HepG2 (cell line): ENCODE results near the gene FXR2. TPM values are rescaled to one million over a fixed set of nuclear protein-coding genes. Genes with fewer than 3 reads are reported as not detected.

ENCODE experiments used
- ATAC-seq: fragments of 200-7000 bp; cut with Tn5 transposase; 3 replicates; pipeline ENCODE4 v1.9.1; 2020; ENCODE audit warnings: mild to moderate bottlenecking, moderate library complexity
- BruUV-seq: library from RNA; stranded (reverse); fragments of 400-500 nt; replicated peaks from 2 replicates; lab custom pipeline; 2021; lab: Mats Ljungman, UMichigan
- CTCF ChIA-PET: fragments of 300-600 bp; formaldehyde crosslinking; extraction: SDS; loops from one replicate; lab custom pipeline; 2021; ENCODE audit warnings: low total read pairs, inconsistent platforms, low intra/inter-chr PET ratio; lab: Yijun Ruan, JAX
- POLR2A ChIA-PET: fragments of 350-600 bp; sonication (Branson Sonifier 250); formaldehyde crosslinking; loops from one replicate; lab custom pipeline; 2020; ENCODE audit warnings: antibody characterized with exemption, inconsistent platforms; lab: Yijun Ruan, JAX
- DNase-seq: peaks from one replicate; pipeline ENCODE4 v3.0.0-alpha.2; 2015; ENCODE audit warnings: low spot score
- FAIRE-seq: peaks from 3 replicates; lab custom pipeline; 2011; peaks lifted over from hg19 to GRCh38; lab: Jason Lieb, UNC
- H2AFZ ChIP-seq: one replicate; pipeline ENCODE4 v1.6.1; 2011; ENCODE audit warnings: low read length, inconsistent platforms
- H3K27ac ChIP-seq: fragments of 300-600 bp; 3 replicates; pipeline ENCODE4 v1.8.0; 2011; ENCODE audit warnings: mixed run types, mild to moderate bottlenecking, mixed read lengths, low read length, inconsistent platforms; ENCODE audit not compliant: insufficient read depth; ENCODE audit errors: extremely low read length
- H3K27me3 ChIP-seq, 2 experiments: fragments of 200-600 bp in 1 of 2; 2 replicates in 1 of 2; 3 replicates in 1 of 2; pipeline versions ENCODE4 v1.6.0 to v1.8.0; 2011; ENCODE audit warnings: low read length in 2 of 2, mild to moderate bottlenecking in 2 of 2, moderate library complexity in 2 of 2, inconsistent platforms in 1 of 2; ENCODE audit not compliant: insufficient read depth in 2 of 2, control insufficient read depth in 1 of 2
- H3K36me3 ChIP-seq, 2 experiments: fragments of 200-600 bp in 1 of 2; replicated peaks in 1 of 2; 2 replicates in 1 of 2; 3 replicates in 1 of 2; pipeline versions ENCODE4 v1.5.1 to v1.8.0; 2011; ENCODE audit warnings: low read length in 2 of 2, inconsistent platforms in 1 of 2; ENCODE audit not compliant: insufficient read depth in 2 of 2, control insufficient read depth in 1 of 2
- H3K4me1 ChIP-seq: 2 replicates; pipeline ENCODE4 v1.5.1; 2012; ENCODE audit warnings: low read length, inconsistent platforms; ENCODE audit not compliant: insufficient read depth
- H3K4me2 ChIP-seq: 2 replicates; pipeline ENCODE4 v1.6.0; 2011; ENCODE audit warnings: low read depth, low read length, inconsistent platforms
- H3K4me3 ChIP-seq, 3 experiments: fragments of 200-600 bp in 1 of 3; sonication (generic), shearing (Covaris generic) in 1 of 3; replicated peaks in 1 of 3; 2 replicates each; pipeline ENCODE4 v1.5.1; 2011 to 2016; ENCODE audit warnings: low read length in 3 of 3, inconsistent platforms in 2 of 3, low read depth in 2 of 3, mild to moderate bottlenecking in 2 of 3, control low read depth in 1 of 3, mixed read lengths in 1 of 3; ENCODE audit not compliant: insufficient read depth in 1 of 3
- H3K79me2 ChIP-seq: one replicate; pipeline ENCODE4 v1.6.1; 2011; ENCODE audit warnings: low read length, inconsistent platforms; ENCODE audit not compliant: insufficient read depth
- H3K9ac ChIP-seq: 2 replicates; pipeline ENCODE4 v1.6.0; 2011; ENCODE audit warnings: mild to moderate bottlenecking, low read depth, low read length, inconsistent platforms; ENCODE audit not compliant: insufficient read depth
- H3K9me3 ChIP-seq: 2 replicates; pipeline ENCODE4 v1.5.1; 2012; ENCODE audit warnings: mild to moderate bottlenecking, low read length
- H4K20me1 ChIP-seq: 2 replicates; pipeline ENCODE4 v1.6.0; 2011; ENCODE audit warnings: inconsistent platforms, mild to moderate bottlenecking, low read length, moderate library complexity; ENCODE audit not compliant: insufficient read depth
- ARID2 ChIP-seq: sonication (generic); formaldehyde crosslinking; IDR thresholded peaks from 2 replicates; pipeline ENCODE4 v1.8.1; 2022; ENCODE audit warnings: mild to moderate bottlenecking, missing genetic modification reagents, borderline replicate concordance
- HOXA5 ChIP-seq: sonication (generic); formaldehyde crosslinking; IDR thresholded peaks from 2 replicates; pipeline ENCODE4 v1.4.0; 2020; ENCODE audit warnings: missing genetic modification reagents
- MBNL3 ChIP-seq: fragments of 250-450 bp; sonication (Bioruptor Pico); conservative IDR thresholded peaks from 2 replicates; pipeline ENCODE4 v1.8.0; 2022; ENCODE audit warnings: mild to moderate bottlenecking, inconsistent platforms
- YEATS2 ChIP-seq: sonication (generic); formaldehyde crosslinking; IDR thresholded peaks from 2 replicates; pipeline ENCODE4 v1.4.0; 2020; ENCODE audit warnings: missing genetic modification reagents, borderline replicate concordance
- ZBTB1 ChIP-seq: sonication (generic); formaldehyde crosslinking; IDR thresholded peaks from 2 replicates; pipeline ENCODE4 v1.4.0; 2020; ENCODE audit warnings: missing genetic modification reagents, borderline replicate concordance
- ZNF446 ChIP-seq: sonication (generic); formaldehyde crosslinking; IDR thresholded peaks from 2 replicates; pipeline ENCODE4 v1.5.0; 2020; ENCODE audit warnings: mild to moderate bottlenecking, missing genetic modification reagents
- ZNF652 ChIP-seq: IDR thresholded peaks from 2 replicates; pipeline ENCODE4 v1.6.1; 2016; ENCODE audit warnings: low read depth, borderline replicate concordance
- WGBS: methylation state at CpG from one replicate; pipeline ENCODE4 v1.1.6; 2017; ENCODE audit warnings: low lambda C conversion rate; 5-methylcytosine and 5-hydroxymethylcytosine counted together
- in situ Hi-C: cut with HindIII; loops from 2 replicates; pipeline ENCODE4 v1.10.0; 2017; ENCODE audit warnings: low pct_unique_long_range_greater_than_20kb; ENCODE audit not compliant: extremely low pct_ligation_motif_present
- intact Hi-C: fragments of 100-400 bp; cut with micrococcal nuclease; formaldehyde crosslinking; loops from one replicate; pipeline ENCODE4 v1.10.0; 2022; ENCODE audit not compliant: unreplicated experiment
- polyA plus RNA-seq, 8 experiments: library from polyadenylated mRNA; depleted of rRNA in 3 of 8; stranded (reverse) in 7 of 8; unstranded in 1 of 8; fragments of >200 nt; fragmentation: Illumina TruSeq in 4 of 8; extraction: Trizol in 4 of 8; gene quantifications; 2 replicates each; pipeline versions ENCODE4 v1.2.1 to v1.2.3, GENCODE V29; 2011 to 2016; ENCODE audit warnings: low read depth in 4 of 8, missing spikeins in 1 of 8, mixed read lengths in 1 of 8; ENCODE audit not compliant: insufficient read depth in 1 of 8
- total RNA-seq, 5 experiments: library from RNA; depleted of rRNA; stranded (reverse); fragments of >200 nt; fragmentation: Illumina TruSeq; extraction: Trizol; gene quantifications; 2 replicates each; pipeline ENCODE4 v1.2.3, GENCODE V29; 2016; ENCODE audit warnings: low read depth in 1 of 5
- TF ChIP-seq, protein P1 (sequence below): sonication (generic); formaldehyde crosslinking; IDR thresholded peaks from 2 replicates; pipeline ENCODE4 v1.4.0; 2020; ENCODE audit warnings: missing genetic modification reagents, borderline replicate concordance
- TF ChIP-seq, protein P2 (sequence below): sonication (generic); formaldehyde crosslinking; IDR thresholded peaks from 2 replicates; pipeline ENCODE4 v1.4.0; 2020; ENCODE audit warnings: missing genetic modification reagents, borderline replicate concordance

FXR2 gene
- total and polyA plus RNA-seq, 2 of the 13 experiments (the other 11 are each of a cell fraction or from before 2014, with no cell fraction given): 20.9 to 24.4 TPM

DNA sequence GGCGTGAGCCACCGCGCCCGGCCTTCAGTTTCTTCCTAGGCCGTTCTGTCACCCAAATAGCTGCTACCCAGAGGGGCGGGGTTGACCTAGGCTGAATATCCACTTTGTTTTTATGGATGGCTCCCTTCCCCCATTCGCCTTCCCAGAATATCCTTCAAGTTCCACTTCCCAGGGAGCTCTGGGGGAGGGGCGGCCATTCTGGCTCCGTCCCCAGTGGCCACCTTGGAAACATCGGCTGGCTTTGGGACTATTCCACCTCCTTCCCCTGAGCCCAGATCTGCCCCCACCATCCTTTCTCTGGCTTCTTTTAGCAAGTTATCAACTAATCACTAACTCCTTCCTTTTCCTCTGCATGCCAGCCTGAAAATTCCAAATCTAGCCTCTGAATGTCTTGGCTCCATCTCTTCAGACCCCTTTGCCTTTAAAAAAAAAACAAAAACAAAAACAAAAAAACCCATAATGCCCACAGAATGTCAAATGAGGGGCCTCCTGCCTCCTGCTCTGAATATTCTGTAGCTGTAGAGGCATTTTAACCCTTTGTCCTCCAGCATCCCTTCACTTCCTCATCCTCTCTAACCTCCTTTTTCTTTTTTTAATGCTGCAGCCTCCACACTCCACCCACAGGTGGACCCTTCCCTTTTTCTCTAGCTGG lies 42.4 kb upstream of the FXR2 start:
- no peaks in the 10 kb centered on the region for H3K79me2 ChIP-seq
- no peak overlapping the region for H2AFZ ChIP-seq
- H3K27ac ChIP-seq: no peak overlapping the region
- DNase-seq (no peak), ATAC-seq (no peak), FAIRE-seq (no peak)
- no peaks in the 10 kb centered on the region for H3K9me3 ChIP-seq
- CTCF ChIA-PET: no interaction called here
- intact Hi-C loops (no loop called here), in situ Hi-C loops (no loop called here)
- POLR2A ChIA-PET: no interaction called here
- BruUV-seq: no TSS peak
- 62% methylated on average over 10 of the region's 10 CpGs for WGBS
- TF ChIP-seq ZNF652 (peak; percentile 82), HOXA5 (no peak)
- TF ChIP-seq, protein P1, sequence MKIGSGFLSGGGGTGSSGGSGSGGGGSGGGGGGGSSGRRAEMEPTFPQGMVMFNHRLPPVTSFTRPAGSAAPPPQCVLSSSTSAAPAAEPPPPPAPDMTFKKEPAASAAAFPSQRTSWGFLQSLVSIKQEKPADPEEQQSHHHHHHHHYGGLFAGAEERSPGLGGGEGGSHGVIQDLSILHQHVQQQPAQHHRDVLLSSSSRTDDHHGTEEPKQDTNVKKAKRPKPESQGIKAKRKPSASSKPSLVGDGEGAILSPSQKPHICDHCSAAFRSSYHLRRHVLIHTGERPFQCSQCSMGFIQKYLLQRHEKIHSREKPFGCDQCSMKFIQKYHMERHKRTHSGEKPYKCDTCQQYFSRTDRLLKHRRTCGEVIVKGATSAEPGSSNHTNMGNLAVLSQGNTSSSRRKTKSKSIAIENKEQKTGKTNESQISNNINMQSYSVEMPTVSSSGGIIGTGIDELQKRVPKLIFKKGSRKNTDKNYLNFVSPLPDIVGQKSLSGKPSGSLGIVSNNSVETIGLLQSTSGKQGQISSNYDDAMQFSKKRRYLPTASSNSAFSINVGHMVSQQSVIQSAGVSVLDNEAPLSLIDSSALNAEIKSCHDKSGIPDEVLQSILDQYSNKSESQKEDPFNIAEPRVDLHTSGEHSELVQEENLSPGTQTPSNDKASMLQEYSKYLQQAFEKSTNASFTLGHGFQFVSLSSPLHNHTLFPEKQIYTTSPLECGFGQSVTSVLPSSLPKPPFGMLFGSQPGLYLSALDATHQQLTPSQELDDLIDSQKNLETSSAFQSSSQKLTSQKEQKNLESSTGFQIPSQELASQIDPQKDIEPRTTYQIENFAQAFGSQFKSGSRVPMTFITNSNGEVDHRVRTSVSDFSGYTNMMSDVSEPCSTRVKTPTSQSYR (CRISPR knock-in tag): 0 out of 2 replicates have a peak, but pooled peaks have one; percentile 14
- no peaks in the 10 kb centered on the region for H3K4me1 ChIP-seq
- no peaks in the 10 kb centered on the region for H4K20me1 ChIP-seq
- no peak overlapping the region for H3K9ac ChIP-seq
- no peaks in the 10 kb centered on the region for H3K36me3 ChIP-seq
- H3K27me3 ChIP-seq: peaks cover 1 to 36% of the 10 kb centered on the region in 2 experiments; a peak in 4 of 5 replicates
- H3K4me3 ChIP-seq: no peak overlapping the region
- H3K4me2 ChIP-seq: no peak overlapping the region

DNA sequence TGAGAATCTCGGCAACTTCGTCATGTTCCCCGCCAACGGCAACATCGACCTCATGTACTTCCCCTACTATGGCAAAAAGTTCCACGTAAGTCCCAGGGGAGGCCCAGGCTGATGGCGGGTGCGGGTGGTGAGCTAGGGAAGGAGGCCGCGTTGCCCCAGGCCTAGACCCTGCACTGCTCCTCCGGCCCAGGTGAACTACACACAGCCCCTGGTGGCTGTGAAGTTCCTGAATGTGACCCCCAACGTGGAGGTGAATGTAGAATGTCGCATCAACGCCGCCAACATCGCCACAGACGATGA lies 40.8 kb upstream of the FXR2 start:
- Histone ChIP-seq H3K36me3 (no peaks in the 10 kb centered on the region), H4K20me1 (no peaks in the 10 kb centered on the region), H3K9me3 (no peaks in the 10 kb centered on the region), H3K27me3 (peaks cover 3 to 49% of the 10 kb centered on the region in 2 experiments), H3K9ac (no peak overlapping the region), H3K4me2 (no peak overlapping the region), H3K4me1 (peaks cover 10% of the 10 kb centered on the region; the same call in 1 of the 2 replicates), H3K27ac (no peak overlapping the region), H3K4me3 (no peak overlapping the region), H2AFZ (no peak overlapping the region), H3K79me2 (no peaks in the 10 kb centered on the region)
- ChIA-PET CTCF (no interaction called here), POLR2A (interaction anchor here (1.0 kb wide), 1 partner anchor 28 kb away, joined by 5 read pairs; the partner anchor contains the start of gene SAT2)
- WGBS: 81% methylated on average over 15 of the region's 17 CpGs
- no TSS peak for BruUV-seq
- FAIRE-seq: no peak
- intact Hi-C loops: no loop called here
- in situ Hi-C loops: no loop called here
- no peak for ATAC-seq
- no peak for DNase-seq
- TF ChIP-seq ARID2 (no peak), YEATS2 (CRISPR knock-in tag) (no peak), ZNF446 (CRISPR knock-in tag) (no peak), MBNL3 (CRISPR knock-in tag) (no peak), ZBTB1 (CRISPR knock-in tag) (no peak)
- TF ChIP-seq, protein P2, sequence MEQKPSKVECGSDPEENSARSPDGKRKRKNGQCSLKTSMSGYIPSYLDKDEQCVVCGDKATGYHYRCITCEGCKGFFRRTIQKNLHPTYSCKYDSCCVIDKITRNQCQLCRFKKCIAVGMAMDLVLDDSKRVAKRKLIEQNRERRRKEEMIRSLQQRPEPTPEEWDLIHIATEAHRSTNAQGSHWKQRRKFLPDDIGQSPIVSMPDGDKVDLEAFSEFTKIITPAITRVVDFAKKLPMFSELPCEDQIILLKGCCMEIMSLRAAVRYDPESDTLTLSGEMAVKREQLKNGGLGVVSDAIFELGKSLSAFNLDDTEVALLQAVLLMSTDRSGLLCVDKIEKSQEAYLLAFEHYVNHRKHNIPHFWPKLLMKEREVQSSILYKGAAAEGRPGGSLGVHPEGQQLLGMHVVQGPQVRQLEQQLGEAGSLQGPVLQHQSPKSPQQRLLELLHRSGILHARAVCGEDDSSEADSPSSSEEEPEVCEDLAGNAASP (CRISPR knock-in tag): no peak
